SHP77 treated with DMSO at 0.1 percent for 48 hours (cell line): ENCODE results near the gene ZFP3.
A peak's percentile ranks its signal among the peaks of the same experiment; 100 is the strongest.
"Not testable (repeated sequence)": the region's sequence is repeated elsewhere in the genome, so short reads cannot be mapped to it uniquely, and the experiment has no call there.

Experiments
- DNase-seq: peaks from one replicate; lab custom pipeline; 2025; lab: John Stamatoyannopoulos, UW

Gene ZFP3

DNA sequence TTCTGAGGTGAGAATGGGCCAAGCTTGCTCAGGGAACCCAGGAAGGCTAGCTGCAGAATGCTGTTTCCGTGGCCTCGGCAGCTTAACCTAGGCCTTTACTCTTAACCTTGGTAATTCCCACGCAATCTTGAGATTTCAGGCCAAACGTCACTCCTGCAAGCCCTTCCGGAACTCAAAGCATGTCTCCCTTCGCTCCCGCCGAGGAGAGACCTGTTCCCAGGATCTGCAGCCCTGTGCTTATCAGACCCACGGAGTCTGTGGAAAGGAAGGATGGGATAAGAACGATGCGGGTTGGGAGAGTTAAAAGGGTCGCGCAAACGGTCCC, 524 bp upstream of the ZFP3 start:
- DNase-seq, result no peak

DNA sequence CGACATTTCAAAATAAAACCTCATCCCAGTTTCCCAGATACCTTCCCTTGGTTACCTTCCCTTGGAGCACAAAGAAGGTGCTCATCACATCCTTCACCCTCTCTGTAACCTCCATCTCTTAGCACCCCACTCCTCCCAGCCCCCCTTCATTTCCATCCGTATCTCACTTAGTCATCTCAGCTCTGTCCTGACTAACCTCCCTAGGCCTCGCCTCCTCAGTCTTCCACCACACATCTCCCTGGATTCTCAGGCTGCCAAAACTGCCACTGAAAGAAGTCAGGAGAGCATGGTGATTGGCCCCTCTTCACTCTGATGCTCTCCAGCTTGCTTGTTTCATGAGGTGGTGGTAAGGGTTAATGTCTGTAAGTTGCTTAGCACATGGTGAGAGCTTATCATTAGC, 2.3 kb downstream of the ZFP3 start:
- DNase-seq, result no peak

DNA sequence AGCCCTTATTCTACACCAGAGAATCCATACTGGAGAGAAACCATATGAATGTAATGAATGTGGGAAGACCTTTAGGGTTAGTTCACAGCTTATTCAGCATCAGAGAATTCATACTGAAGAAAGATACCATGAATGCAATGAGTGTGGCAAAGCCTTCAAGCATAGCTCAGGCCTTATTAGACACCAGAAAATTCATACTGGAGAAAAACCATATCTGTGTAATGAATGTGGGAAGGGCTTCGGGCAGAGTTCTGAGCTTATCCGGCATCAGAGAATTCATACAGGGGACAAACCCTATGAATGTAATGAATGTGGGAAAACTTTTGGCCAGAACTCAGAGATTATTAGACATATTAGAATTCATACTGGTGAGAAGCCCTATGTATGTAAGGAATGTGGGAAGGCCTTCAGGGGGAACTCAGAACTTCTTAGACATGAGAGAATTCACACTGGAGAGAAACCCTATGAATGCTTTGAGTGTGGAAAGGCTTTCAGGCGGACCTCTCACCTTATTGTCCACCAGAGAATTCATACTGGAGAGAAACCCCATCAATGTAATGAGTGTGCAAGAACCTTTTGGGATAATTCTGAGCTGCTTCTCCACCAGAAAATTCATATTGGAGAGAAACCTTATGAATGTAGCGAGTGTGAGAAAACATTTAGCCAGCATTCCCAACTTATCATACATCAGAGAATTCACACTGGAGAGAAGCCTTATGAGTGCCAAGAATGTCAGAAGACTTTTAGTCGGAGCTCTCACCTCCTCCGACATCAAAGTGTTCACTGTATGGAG, 14.1 kb downstream of the ZFP3 start:
- DNase-seq, result no peak

DNA sequence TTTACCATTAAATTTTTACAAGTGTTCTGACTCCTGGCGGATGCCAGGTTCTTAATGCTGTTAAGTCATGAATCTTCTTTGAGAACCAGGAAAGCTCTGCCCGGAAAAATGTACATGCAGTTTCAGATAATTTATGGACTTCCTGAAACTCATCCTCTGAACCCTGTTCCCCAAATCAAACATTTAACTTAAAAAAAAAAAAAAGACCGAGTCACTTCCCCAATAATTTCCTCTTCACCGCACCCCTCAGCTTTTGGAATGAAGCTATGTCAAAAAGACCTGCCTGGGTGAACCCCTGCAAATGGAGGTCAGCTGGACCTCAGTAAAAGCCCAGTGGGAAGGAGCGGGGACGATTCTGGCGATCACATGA, 18.4 kb downstream of the ZFP3 start:
- DNase-seq, result no peak

DNA sequence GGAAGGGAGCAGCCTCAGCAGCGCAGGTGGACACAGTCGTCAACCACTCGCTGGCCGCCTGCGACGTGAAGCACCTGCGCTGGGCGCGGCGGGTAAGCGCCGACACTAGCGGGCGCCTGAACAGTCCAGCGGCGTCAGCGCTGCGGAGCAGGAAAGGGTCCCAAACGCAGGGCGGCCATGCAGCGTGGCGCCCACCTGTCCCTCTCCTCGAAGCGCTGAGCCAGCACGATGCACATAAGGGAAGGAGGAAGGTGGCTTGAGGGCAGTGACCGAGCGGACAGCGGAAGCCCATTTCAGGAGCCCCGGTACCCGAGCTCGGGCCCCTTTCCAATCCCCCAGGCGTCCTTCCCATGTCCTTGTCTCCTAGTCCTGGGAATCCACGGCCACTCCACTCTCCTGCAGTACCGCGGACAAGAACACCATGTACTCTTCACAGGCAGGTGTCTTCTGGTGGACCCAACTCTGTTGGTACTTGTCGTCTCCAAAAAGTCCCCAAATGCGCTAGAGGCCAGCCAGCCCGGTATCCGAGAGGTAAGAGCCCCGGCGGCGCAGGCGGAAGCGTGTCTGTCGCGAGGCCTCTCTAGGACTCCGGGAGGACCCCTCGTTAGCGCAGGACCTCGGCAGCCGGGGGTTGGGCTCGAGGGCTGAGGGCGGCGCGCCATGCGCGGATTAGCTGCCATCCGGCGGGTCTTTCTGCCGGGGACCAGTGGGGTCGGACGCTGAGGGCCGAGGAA, 19.0 kb downstream of the ZFP3 start:
- no peak for DNase-seq

DNA sequence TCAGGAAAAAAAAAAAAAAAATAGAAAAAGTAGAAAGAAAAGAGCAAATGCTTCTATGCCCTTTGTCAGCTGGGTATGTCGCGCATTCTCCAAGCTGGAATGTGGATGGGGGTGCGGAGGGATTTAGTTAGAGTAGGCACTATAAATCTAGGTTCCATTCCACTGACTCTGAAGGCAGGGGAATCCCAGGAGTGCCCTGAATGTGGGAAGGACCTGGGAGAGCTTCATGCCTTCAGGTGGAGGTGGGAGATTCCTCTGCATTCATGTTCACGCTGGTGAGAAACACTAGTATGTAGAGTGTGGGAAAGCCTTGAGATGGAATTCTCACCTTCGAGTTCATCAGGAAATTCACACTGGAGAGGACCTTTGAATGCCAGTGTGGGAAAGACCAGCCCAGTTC, 21.0 kb downstream of the ZFP3 start:
- DNase-seq, result no peak

DNA sequence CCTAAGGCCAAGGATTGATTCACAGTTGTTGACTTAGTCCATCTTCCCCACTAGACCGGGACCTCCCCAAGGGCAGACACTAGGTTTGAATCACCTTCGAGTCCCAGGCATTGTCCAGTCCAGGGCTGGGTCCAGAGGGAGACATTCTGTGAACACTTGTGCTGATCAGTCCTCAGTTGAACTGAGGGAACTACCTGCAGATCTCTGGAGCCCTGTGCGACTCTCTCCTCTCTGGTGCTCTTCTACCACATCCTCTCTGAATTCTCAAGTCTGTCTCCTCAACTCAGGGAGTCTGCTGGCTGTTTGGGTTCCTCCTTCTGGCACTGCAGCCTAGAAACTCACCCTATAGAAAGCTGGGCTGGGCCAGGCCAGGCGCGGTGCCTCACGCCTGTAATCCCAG, 22.6 kb downstream of the ZFP3 start:
- no peak for DNase-seq

DNA sequence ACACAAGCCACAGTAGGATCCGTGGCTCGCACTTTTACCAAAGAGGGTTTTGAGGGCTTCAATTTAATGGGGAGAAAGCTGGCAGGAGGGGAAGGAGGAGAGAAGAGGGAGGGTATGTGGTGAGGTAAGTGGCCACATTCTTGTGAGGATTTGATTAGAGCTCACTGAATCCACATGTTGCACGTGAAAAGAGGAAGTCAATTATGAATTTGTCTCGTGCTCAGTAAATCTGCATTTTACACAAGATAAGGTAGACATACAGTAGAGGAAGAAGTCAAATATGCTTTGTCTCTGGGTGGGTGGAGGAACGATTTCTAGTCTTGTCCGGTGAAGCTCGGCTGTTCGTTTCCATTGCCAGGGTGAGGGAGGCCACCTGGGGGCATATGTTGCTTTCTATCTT, 32.5 kb downstream of the ZFP3 start:
- DNase-seq, result no peak

DNA sequence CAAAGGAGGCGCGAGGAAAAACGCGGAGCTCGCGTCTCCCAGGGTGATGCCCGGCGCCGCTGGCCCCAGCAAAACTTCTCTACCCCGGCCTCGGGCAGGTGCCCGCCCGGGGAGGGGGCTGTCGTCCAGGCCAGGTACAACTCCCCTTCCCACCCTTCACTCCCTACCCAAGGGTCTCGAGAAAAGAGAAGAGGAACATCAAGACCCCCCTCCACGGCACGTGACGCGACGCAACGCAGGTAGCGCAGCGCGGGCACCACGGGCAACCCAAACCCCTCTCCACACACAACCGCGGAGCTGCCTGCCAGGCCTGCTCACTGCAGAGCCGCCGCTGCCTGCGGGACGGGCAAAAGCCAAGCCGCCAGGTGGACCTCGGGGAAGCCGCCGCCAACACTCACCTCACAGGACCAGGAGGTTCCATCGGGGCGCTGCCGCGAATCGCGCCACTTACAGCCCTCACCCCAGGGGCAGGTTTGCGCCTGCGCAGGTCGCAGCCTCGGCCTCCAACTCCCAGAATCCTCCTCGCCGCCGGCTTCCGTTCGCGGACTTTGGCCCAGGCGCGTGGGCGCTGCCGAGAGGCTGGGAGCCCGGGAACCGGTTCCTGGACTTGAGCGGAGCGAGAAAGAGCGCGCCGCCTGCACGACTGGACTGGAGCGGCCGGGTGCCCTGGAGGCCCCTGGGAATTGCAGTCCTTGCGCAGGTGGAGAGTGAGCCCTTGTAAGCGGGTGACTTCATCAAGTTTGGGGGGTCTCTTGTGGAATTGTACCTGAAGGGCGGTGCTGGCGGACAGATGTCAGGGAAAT, 33.3 kb downstream of the ZFP3 start, which contains the start of gene ZNF232:
Gene ZNF232, minus strand, starts transcription at position 477 of the 803 bp plus-strand sequence. Its CDS starts 56 bp downstream, at position 421.
- DNase-seq, result peak; percentile 96

DNA sequence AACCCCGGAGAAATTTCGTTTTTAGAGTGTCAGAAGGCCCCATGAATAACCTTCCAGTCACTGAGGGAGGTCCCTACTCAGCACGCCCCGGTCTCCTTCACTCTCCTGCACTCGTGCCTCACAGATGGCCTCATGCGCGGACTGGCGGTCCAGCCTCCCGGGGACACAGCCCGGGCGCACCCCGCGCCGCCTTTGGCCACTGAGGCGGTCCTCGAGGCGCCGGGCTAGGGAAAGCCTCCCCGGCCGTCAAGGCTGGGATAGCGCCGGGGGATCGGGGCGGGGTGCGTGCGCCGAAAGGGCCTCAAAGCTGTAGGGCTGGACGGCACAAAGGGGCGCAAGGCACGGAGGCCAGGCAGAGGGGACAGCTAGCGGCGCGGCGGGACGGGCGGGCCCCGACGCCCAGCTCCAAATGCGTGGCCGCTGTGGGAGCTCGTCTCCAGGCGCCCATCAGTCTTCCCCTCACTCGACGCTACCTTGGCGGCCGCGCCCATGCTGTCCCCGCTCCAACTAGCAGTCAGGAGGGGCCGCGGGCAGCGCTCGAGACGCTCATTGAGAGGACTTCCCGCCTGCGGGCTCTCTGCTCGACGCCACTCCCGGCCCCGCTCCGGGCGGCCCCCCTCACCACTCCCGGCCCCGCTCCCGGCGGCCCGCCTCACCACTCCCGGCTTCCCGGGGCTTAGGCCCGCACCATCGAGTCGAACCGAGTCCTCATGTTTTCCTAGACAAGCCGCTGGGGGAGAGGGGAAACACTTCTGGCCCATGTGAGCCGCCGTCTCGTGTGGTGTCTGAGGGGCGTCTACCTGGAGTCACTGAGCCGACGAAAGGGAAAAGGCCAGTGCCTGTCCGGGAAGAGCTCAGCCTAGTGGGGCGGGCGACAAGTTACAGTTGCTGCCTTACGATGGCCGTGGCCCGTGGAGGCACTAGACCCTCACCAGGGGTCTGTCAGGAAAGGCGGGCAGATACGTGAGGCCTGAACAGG, 37.7 kb downstream of the ZFP3 start, which contains the start of gene USP6:
Gene USP6, plus strand, starts transcription at position 360 of the 979 bp plus-strand sequence. CDS start 14,336 bp downstream, outside the sequence.
- no peak for DNase-seq

DNA sequence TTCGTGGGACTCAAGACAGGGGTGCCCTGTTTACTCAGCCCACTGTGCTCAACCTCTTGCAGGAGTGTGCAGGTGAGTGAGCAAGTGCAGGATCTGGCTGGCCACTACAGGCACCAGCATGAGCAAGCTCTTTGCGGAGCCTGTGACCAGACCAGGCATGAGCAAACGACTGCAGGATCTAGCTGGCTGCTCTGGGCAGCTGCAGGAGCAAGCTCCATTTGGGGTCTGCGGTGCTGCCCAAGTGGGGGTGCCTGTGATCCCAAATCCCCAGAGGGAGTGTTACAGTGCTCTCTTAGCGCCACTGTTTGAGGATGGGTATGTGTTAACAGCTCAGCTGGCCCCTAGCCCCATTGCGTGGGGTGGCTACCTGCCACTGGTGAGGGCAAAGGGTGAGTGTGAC, 40.0 kb downstream of the ZFP3 start:
- no peak for DNase-seq

DNA sequence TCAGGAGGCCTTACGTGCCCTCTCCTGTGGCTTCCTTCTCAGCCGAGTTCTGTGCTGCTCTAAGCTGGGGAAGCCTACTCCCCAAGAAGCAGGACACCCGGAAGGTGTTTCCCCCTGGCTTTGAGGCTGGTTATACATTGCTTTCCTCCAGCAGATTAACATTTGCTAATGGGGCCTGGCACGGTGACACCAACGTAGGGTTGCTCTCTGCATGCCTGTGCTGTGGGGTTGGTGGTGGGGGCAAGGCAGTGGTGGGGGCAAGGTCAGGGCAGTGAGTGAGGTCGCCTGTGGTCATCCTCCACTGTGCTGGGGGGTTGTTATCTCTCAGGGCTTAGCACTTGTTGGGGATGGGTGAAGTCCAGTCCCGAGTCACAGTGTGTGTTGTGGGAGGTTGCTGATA, 41.8 kb downstream of the ZFP3 start:
- no peak for DNase-seq

DNA sequence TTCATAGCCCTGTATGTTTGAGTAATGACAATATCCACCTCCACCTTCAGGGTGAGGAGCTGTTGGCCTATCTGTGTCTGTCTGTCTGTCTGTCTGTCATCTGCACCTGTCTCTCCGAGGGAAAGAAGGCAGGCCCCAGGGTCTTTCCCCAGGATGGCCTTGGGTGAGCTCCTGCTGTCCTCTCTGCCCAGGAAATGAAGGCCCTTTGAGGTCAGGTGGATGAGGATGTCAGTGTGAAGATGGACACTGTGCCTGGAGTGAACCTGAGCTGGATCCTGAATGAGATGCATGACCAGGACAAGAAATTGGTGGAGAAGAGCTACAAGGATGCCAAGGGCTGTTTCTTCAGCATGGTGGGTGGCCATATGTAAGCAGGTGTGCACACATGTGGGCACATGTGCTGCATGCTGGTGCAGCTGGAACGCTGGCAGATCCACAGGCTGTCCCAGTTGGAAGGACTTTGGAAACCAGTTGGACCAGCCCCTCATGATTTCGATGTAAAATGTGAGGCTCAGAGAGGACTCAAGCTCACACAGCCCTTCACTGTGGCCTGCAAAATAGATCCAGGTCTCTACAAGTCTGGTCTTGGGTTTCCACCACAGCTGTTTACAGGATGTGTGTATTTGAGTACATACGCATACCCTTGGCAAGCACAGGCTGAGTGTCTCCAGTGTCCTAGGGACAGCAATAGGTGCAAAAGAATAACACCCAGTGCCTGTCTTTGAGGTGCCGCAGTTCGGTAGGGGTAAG, 42.3 kb downstream of the ZFP3 start:
- not testable (repeated sequence) for DNase-seq

DNA sequence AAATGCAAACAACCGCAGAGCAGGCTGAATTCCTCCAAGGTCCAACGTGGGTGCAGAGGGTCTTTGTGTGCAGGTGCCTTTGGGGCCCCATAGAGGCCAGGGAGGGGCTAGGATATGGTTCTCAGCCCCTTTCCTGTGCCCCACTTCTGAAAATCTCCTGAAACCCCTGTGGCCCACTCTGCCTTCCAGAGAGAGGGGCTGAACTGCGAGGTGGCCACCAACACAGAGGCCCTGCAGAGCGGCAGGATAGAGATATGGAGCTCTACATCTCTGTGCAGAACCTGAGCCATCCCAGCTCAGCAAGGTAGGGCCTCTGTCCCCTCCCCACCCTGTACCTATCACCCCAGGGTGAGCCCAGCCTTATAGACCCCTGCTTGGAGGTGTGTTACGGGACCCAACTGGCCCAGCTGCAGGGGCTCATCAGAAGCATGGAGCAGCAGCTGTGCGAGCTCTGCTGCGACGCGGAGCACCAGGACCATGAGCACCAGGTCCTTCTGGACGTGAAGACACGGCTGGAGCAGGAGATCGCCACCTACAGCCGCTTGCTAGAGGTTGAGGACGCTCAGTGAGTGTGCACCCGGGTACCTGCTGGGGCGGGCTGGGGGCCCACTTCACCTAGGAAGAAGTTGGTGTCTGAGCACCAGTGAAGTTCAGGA, 43.0 kb downstream of the ZFP3 start:
- no peak for DNase-seq

DNA sequence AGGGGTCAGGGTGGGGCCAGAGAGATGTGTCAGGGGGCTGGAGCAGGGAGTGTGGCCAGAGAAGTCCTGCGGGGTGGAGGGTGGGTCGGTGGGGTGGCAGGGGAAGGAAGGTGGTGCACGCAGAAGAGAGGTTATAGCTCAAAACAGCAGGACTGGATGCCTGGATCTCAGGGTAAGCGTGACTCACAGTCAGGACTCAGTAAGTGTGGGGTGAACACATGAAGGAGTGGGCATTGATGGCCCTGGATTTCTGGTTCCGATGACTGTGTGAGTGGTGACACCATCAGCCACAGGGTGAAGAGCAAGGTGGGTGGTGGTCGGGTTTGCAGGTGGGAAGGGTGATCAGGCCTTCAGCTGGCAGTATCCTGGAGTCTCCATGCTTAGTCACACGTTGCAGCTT, 43.8 kb downstream of the ZFP3 start:
- DNase-seq, result not testable (repeated sequence)

DNA sequence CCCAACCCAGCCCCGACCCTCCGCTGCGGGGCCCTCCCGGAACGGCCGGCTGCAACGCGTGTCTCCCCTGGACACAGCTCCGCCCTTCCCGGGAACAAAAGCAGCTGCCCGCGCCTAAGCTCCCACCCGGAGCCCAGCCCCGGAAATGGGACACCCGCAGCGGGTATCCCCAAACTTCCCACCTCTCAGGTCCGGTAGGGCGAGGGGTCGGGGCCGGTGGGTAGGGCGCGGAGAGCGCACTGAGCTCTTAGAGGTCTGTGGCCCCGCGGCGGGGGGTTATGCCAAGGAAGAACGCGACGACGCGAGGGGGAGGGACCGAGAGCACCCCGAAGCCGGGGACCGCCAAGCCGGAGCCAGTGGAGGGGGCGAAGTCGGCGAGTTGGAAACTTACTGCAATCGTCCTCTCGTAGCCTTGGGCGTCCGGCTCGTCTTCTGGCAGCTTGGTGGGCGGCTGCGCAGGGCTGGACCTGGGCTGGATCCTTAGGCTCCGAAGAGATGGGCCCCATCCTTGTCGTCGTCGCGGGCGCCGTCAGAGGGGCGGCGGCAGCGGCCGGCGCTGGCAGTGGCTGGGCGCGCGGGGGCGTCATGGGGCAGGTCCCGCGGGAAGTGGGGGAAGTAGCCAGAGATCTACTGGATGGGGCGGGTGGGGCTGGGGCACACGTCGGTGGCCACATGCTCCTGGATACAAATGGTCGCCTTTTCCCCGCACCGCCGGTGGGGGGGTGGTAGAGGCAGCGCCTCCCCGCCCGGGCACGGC, 44.5 kb downstream of the ZFP3 start:
- no peak for DNase-seq

DNA sequence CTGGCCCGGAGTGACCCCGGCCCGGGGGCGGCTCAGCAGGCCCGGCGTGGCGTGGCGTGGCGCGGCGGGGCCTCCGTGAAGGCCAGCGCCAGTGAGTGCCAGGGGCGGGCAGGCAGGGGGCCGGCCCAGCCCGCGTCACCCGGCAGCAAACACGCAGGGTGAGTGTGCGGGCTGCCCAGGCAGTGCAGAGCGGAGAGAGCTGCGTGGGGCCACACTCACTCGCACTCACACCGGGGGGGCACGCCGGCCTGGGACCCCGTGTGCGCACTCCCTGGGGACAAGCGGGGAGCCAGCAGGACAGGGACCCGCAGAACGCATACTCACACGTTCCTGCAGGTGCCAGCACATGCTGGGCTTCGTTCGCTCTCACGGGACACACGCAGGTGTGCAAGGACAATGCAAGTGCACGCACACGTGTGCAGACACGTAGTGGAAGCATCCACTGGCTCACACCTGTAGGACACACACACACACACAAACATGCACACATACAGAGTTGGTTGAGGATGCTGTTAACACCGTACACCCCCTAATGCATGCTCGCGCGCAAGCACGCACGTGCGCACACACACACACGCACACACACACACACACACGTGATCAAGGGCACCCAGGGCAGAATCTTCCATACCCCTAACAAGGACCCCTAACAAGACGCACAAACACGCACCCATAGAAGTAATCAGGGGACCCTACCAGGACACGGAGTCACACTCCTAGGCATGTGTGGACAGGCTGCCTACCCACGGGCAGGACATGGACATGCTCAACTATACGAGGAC, 45.3 kb downstream of the ZFP3 start:
- no peak for DNase-seq

DNA sequence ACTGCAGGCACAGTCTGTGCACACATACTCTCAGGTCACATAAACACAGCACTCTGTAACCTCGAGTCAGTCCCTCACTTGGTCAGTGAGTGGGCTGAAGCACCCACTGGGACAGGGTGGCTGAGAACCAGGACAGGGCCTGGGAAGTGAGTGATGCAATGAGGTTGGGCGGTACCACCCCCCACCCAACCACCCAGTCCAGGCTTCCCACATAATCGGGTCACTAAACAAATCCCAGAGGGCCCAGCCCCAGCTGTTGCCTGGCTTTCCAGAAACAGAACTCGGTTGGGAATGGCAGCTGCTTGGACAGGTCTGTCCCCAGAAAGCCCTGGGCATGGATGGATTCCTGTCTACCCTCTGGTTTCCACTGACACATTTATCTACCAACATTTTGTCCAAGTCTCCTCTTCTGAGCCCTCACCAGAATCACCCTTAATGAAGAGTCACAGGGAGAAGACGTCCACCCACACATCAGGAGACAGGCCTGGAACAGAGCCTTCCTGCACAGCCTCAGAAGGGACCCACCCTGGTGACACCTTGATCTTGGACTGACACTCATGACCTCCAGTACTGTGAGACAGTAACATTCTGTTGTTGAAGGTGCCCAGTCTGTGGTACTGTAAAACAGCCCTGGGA, 46.0 kb downstream of the ZFP3 start:
- DNase-seq, result not testable (repeated sequence)
